Activated CD8-positive, alpha-beta T cell treated with anti-CD3 and anti-CD28 coated beads for 36 hours (primary cell): Measurements from ENCODE around the gene CREBBP. TPM values are rescaled to one million over a fixed set of nuclear protein-coding genes. Genes with fewer than 3 reads are reported as not detected.

ENCODE experiments used
- ATAC-seq: fragments of 200-7000 bp; cut with Tn5 transposase; one replicate; pipeline ENCODE4 v1.10.0; 2021; ENCODE audit warnings: mild to moderate bottlenecking, moderate library complexity
- CTCF ChIA-PET: fragments of 350-600 bp; sonication (Branson Sonifier 250); formaldehyde crosslinking; loops from one replicate; lab custom pipeline; 2021; ENCODE audit warnings: antibody characterized with exemption; lab: Charles Lee
- POLR2A ChIA-PET: fragments of 350-600 bp; sonication (Branson Sonifier 250); formaldehyde crosslinking; loops from one replicate; lab custom pipeline; 2021; ENCODE audit warnings: antibody characterized with exemption; lab: Charles Lee
- DNase-seq: peaks from one replicate; pipeline ENCODE4 v3.0.0-alpha.2; 2020
- H3K27ac Mint-ChIP-seq: one replicate; pipeline ENCODE4 v1.8.0; 2021; ENCODE audit warnings: mild to moderate bottlenecking, mixed read lengths
- H3K27me3 Mint-ChIP-seq: one replicate; pipeline ENCODE4 v1.8.0; 2021; ENCODE audit warnings: mixed read lengths
- H3K36me3 Mint-ChIP-seq: one replicate; pipeline ENCODE4 v1.8.0; 2021; ENCODE audit warnings: low read depth, mixed read lengths
- H3K4me1 Mint-ChIP-seq: one replicate; pipeline ENCODE4 v1.8.0; 2021; ENCODE audit warnings: low read depth, mixed read lengths
- H3K4me3 Mint-ChIP-seq: one replicate; pipeline ENCODE4 v1.8.0; 2021; ENCODE audit warnings: mild to moderate bottlenecking, moderate library complexity, mixed read lengths
- H3K9me3 Mint-ChIP-seq: one replicate; pipeline ENCODE4 v1.8.0; 2021; ENCODE audit warnings: mixed read lengths
- intact Hi-C: fragments of 100-400 bp; cut with micrococcal nuclease; formaldehyde crosslinking; loops from one replicate; pipeline ENCODE4 v1.10.0; 2022
- total RNA-seq, 2 experiments: library from RNA; stranded (reverse); gene quantifications; one replicate each; pipeline ENCODE4 v1.2.3, GENCODE V29; 2021
- TF ChIP-seq, protein P1 (sequence below): fragments of 200-600 bp; IDR thresholded peaks from one replicate; pipeline ENCODE4 v1.8.0; 2022; ENCODE audit warnings: antibody characterized with exemption, mild to moderate bottlenecking

Gene CREBBP
- total RNA-seq, 2 experiments from 2014 or later: 27.9 to 33.5 TPM

DNA sequence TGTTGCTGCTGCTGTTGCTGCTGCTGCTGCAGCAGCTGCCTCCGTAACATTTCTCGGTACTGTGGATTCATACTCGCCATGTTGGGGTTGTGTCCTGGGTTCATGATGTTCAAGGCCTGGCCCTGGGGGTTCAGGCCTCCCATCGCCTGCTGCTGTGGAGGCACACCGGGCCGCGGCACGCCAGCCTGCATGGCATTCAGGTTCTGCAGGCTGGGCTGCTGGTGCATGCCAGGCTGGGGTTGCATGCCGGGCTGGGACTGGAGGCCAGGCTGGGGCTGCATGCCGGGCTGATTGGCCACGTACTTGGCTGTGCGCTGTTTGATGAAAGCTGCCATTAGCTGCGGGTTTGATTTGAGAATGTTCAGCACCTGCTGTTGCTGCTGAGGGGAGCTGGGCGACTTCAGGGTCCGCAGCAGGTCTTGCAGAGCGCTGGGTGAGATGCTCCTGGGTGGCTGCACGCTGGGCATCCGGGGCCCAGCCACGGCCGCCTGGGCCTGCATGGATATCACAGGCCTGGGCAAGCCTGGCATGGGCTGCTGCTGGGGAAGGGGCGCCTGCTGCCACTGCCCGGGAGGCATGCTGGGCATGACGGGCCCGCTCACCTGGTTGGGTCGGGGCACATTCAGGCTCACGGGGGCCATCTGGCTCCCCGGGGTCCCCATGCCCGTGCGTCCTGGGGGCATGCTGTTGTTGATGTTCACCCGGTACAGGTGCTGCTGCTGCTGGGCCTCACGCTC, 151.9 kb downstream of the CREBBP start:
- Mint-ChIP-seq H3K4me1 (peaks cover 2% of the 10 kb centered on the region), H3K36me3 (peaks cover 28% of the 10 kb centered on the region), H3K27me3 (no peaks in the 10 kb centered on the region), H3K4me3 (no peak overlapping the region), H3K9me3 (no peaks in the 10 kb centered on the region), H3K27ac (no peak overlapping the region)
- DNase-seq (no peak), ATAC-seq (no peak)
- CTCF ChIA-PET: no interaction called here
- intact Hi-C loops: no loop called here
- POLR2A ChIA-PET: interaction anchor here (0.8 to 1.3 kb wide), 2 partner anchors 11 to 30 kb away, joined by 3 to 4 read pairs; partner anchors contain the start of gene TRAP1
- TF ChIP-seq, protein P1, sequence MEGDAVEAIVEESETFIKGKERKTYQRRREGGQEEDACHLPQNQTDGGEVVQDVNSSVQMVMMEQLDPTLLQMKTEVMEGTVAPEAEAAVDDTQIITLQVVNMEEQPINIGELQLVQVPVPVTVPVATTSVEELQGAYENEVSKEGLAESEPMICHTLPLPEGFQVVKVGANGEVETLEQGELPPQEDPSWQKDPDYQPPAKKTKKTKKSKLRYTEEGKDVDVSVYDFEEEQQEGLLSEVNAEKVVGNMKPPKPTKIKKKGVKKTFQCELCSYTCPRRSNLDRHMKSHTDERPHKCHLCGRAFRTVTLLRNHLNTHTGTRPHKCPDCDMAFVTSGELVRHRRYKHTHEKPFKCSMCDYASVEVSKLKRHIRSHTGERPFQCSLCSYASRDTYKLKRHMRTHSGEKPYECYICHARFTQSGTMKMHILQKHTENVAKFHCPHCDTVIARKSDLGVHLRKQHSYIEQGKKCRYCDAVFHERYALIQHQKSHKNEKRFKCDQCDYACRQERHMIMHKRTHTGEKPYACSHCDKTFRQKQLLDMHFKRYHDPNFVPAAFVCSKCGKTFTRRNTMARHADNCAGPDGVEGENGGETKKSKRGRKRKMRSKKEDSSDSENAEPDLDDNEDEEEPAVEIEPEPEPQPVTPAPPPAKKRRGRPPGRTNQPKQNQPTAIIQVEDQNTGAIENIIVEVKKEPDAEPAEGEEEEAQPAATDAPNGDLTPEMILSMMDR: no peak

DNA sequence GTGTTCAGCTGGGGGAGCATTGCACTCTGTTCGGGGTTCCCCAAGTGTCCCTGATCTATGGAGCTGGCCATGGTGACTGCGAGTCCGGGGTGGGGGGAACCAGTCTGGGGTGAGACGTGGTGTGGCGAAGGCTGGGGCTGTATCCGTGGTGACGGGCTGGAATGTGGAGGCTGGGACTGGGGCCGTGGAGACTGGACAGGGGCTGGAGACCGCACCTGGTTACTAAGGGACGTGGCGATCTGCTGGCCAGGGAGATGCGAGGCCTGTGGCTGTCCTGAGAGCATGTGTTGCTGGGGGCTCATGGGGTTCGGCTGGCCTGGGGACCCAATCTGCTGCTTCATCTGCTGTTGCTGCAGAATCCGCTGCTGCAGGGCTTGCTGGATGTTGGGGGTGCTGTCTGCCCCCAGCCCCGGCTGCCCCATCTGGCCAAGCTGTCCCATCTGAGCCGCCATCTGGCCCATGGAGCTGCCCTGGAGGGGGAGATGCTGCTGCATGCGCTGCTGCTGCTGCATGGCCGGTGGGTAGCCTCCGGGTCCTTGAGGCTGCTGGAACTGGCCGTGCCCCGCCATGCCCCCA, 152.6 kb downstream of the CREBBP start:
- DNase-seq (no peak), ATAC-seq (no peak)
- Mint-ChIP-seq H3K36me3 (peaks cover 28% of the 10 kb centered on the region), H3K4me1 (peaks cover 2% of the 10 kb centered on the region), H3K9me3 (no peaks in the 10 kb centered on the region), H3K27me3 (no peaks in the 10 kb centered on the region), H3K27ac (no peak overlapping the region), H3K4me3 (no peak overlapping the region)
- CTCF ChIA-PET: no interaction called here
- TF ChIP-seq, protein P1: no peak
- POLR2A ChIA-PET: no interaction called here
- intact Hi-C loops: no loop called here

DNA sequence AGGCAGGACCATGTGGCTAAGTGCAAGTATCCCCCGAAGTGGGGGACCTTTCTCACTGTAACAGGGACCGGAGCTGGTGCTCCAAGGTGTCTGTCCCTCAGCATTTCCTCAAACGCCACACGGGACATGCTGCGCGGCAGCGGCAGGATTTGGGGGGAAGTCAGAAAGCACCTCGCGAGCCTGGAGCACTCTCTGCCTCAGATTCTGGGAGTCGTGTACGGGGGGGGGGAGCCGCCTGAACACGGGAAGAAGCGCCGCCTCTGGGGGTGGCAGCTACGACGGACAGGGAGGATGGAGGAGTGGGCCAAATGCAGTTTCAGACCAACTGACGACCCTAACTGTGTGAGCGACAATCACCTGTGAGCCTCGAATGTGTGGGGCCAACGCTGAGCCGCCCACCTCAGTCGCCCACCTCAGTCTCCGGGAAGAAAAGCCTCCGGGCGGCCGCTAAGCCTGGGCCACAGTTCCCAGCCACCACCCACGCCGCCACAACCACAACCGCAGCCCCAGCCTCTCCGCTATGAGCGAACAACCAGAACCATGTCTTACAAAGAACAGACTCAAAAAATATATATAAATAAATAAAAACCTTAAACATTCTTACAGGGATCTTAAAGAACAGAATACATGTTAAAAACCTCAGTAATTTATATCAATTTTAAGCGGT, 154.4 kb downstream of the CREBBP start:
- Mint-ChIP-seq H3K27ac (no peak overlapping the region), H3K27me3 (no peaks in the 10 kb centered on the region), H3K4me3 (no peak overlapping the region), H3K36me3 (peaks cover 24% of the 10 kb centered on the region), H3K4me1 (peaks cover 2% of the 10 kb centered on the region), H3K9me3 (no peaks in the 10 kb centered on the region)
- DNase-seq: no peak
- CTCF ChIA-PET: no interaction called here
- ATAC-seq: no peak
- POLR2A ChIA-PET: no interaction called here
- TF ChIP-seq, protein P1: no peak
- intact Hi-C loops: no loop called here

DNA sequence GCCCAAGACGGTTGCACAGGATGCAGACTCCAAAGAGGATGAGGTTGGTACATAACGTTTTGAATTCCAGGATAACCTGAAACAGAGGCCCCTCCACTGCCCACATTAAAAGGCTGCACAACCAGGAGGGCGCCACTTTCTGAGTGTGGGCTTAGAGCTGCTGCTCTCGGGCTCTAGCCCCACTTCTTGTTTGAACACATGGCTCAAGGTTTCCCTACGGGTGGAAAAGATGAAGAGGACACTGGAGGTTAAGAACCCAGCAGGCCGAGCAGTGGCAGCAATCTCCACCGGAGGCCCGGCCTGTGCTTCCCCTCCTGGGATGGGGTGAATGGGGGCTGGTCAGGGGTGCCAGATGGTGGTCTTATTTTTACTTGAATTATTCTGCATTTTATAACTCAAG, 155.2 kb downstream of the CREBBP start:
- no peak overlapping the region for H3K27ac Mint-ChIP-seq
- H3K9me3 Mint-ChIP-seq: no peaks in the 10 kb centered on the region
- peaks cover 2% of the 10 kb centered on the region for H3K4me1 Mint-ChIP-seq
- intact Hi-C loops: no loop called here
- TF ChIP-seq, protein P1: no peak
- ATAC-seq: no peak
- no peaks in the 10 kb centered on the region for H3K27me3 Mint-ChIP-seq
- no peak overlapping the region for H3K4me3 Mint-ChIP-seq
- POLR2A ChIA-PET: interaction anchor here (0.6 kb wide), 1 partner anchor 699 kb away, joined by 3 read pairs; no protein-coding TSS in a partner anchor
- CTCF ChIA-PET: no interaction called here
- peaks cover 19% of the 10 kb centered on the region for H3K36me3 Mint-ChIP-seq
- DNase-seq: no peak

DNA sequence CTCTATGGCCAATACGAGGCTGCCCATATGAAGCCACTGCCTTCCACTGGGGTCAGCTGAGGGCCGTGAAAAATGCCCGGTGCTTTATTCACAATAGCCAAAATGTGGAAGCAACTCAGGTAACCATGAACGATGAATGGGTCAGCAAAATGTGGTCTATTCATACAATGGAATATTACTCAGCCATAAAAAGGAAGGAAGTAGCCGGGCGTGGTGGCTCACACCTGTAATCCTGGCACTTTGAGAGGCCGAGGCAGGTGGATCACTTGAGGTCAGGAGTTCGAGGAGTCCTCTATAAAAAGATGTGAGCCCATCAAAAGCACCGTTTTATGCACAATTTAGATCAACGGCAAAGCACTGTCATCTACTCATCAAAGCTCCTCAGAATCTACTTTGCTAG, 158.0 kb downstream of the CREBBP start:
- CTCF ChIA-PET: no interaction called here
- ATAC-seq: no peak

More for the DNA sequence above, 158.0 kb downstream of the CREBBP start:
- DNase-seq: no peak
- TF ChIP-seq, protein P1: no peak
- Mint-ChIP-seq H3K27me3 (no peaks in the 10 kb centered on the region), H3K36me3 (no peaks in the 10 kb centered on the region), H3K9me3 (no peaks in the 10 kb centered on the region), H3K4me1 (peaks cover 7% of the 10 kb centered on the region), H3K4me3 (no peak overlapping the region), H3K27ac (no peak overlapping the region)
- POLR2A ChIA-PET: no interaction called here
- intact Hi-C loops: no loop called here
